T-helper 2 cell treated with Interferon-gamma antibody and Interleukin-4, amounts not matched to agents 5 μg/mL and 100 μg/mL, for 36 hours (primary cell): Measurements from ENCODE around the gene BSND.

ENCODE experiments used
- DNase-seq: peaks from one replicate; pipeline ENCODE4 v3.0.0; 2021; ENCODE audit warnings: low spot score
- H3K27ac Mint-ChIP-seq: one replicate; pipeline ENCODE4 v1.8.0; 2021; ENCODE audit warnings: mild to moderate bottlenecking, mixed read lengths
- H3K27me3 Mint-ChIP-seq: one replicate; pipeline ENCODE4 v1.8.0; 2021; ENCODE audit warnings: low read depth, mixed read lengths
- H3K36me3 Mint-ChIP-seq: one replicate; pipeline ENCODE4 v1.8.0; 2021; ENCODE audit warnings: low read depth, mixed read lengths
- H3K4me1 Mint-ChIP-seq: one replicate; pipeline ENCODE4 v1.8.0; 2021; ENCODE audit warnings: low read depth, mixed read lengths
- H3K4me3 Mint-ChIP-seq: one replicate; pipeline ENCODE4 v1.8.0; 2022; ENCODE audit warnings: mild to moderate bottlenecking, moderate library complexity, mixed read lengths
- H3K9me3 Mint-ChIP-seq: one replicate; pipeline ENCODE4 v1.8.0; 2021; ENCODE audit warnings: mixed read lengths

Gene BSND

GRCh38 chr1:55034476-55035133 lies 35.9 kb downstream of the BSND start:
- no peak overlapping the region for H3K4me3 Mint-ChIP-seq
- peaks cover 56% of the 10 kb centered on the region for H3K27me3 Mint-ChIP-seq
- H3K27ac Mint-ChIP-seq = no peak overlapping the region

GRCh38 chr1:55035904-55036303 lies 37.2 kb downstream of the BSND start:
- H3K27ac Mint-ChIP-seq = no peak overlapping the region
- peaks cover 2% of the 10 kb centered on the region for H3K4me1 Mint-ChIP-seq
- H3K4me3 Mint-ChIP-seq = no peak overlapping the region

More at GRCh38 chr1:55034476-55035133, 35.9 kb downstream of the BSND start:
- Mint-ChIP-seq H3K9me3 (no peaks in the 10 kb centered on the region), H3K4me1 (peaks cover 2% of the 10 kb centered on the region), H3K36me3 (no peaks in the 10 kb centered on the region)
- no peak for DNase-seq

DNA sequence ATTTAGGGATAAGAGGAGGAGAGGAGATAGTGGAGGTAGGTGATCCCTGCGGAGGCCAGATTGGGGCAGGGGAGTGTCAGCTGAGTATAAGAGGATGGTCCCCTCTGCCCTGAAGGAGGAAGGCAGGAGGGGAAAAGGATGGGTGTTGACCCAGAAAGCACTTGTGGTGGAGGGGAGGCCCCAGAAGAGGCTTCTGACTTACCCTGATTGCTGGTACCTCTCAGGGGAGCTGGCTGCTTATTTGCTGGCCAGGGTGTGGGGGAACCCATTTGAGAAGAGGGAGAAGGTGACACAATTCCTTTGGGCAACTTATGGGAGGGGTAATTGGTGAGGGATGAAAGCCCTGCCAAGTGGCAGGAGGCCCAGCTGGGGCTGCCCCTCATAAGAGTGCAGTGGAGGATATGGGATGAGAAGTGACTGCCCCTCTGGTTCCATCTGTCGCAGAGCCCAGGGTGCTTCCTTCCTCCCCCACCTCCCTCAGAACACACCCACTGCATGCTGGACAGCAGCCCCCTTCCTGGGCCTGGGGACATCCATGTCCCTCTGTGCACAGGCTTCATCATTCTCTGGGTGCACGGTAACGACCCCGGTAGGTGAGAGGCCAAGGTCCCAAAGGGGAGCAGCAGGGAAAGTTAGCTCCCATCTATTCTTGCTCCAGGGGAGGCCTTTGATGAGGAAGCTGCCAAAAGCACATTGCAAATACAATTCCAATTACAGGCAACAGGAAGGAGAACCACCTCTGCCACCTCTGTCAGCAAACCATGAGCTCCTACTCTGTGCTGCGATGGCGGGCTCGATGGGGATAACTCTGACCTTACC lies 39.2 kb downstream of the BSND start:
- H3K27ac Mint-ChIP-seq = no peak overlapping the region
- no peaks in the 10 kb centered on the region for H3K36me3 Mint-ChIP-seq
- no peaks in the 10 kb centered on the region for H3K9me3 Mint-ChIP-seq
- H3K4me1 Mint-ChIP-seq = peaks cover 2% of the 10 kb centered on the region
- H3K27me3 Mint-ChIP-seq = peaks cover 80% of the 10 kb centered on the region
- H3K4me3 Mint-ChIP-seq = no peak overlapping the region
- DNase-seq = no peak

More at GRCh38 chr1:55035904-55036303, 37.2 kb downstream of the BSND start:
- DNase-seq = no peak
- H3K27me3 Mint-ChIP-seq = peaks cover 69% of the 10 kb centered on the region
- H3K9me3 Mint-ChIP-seq = no peaks in the 10 kb centered on the region
- H3K36me3 Mint-ChIP-seq = no peaks in the 10 kb centered on the region

- peaks cover 77% of the 10 kb centered on the region for H3K27me3 Mint-ChIP-seq
Measured at GRCh38 chr1:55038552-55038838, 39.8 kb downstream of the BSND start.

DNA sequence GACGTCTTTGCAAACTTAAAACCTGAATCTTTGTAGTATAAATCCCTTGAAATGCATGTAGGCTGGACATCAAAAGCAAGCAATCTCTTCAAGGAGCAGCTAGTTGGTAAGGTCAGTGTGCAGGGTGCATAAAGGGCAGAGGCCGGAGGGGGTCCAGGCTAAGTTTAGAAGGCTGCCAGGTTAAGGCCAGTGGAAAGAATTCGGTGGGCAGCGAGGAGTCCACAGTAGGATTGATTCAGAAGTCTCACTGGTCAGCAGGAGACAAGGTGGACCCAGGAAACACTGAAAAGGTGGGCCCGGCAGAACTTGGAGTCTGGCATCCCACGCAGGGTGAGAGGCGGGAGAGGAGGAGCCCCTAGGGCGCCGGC lies 40.2 kb downstream of the BSND start:
- Mint-ChIP-seq H3K27me3 (peaks cover 77% of the 10 kb centered on the region), H3K36me3 (no peaks in the 10 kb centered on the region), H3K4me3 (no peak overlapping the region), H3K27ac (no peak overlapping the region), H3K9me3 (no peaks in the 10 kb centered on the region), H3K4me1 (peaks cover 2% of the 10 kb centered on the region)
- no peak for DNase-seq

More at GRCh38 chr1:55038552-55038838, 39.8 kb downstream of the BSND start:
- Mint-ChIP-seq H3K4me1 (peaks cover 2% of the 10 kb centered on the region), H3K4me3 (no peak overlapping the region), H3K36me3 (no peaks in the 10 kb centered on the region), H3K9me3 (no peaks in the 10 kb centered on the region), H3K27ac (no peak overlapping the region)
- no peak for DNase-seq

- DNase-seq = no peak
- H3K4me3 Mint-ChIP-seq = no peak within 1 kb of the TSS
- H3K9me3 Mint-ChIP-seq = no peaks in the 10 kb centered on the region
- peaks cover 74% of the 10 kb centered on the region for H3K27me3 Mint-ChIP-seq
- no peak within 1 kb of the TSS for H3K27ac Mint-ChIP-seq
- no peaks in the 10 kb centered on the region for H3K36me3 Mint-ChIP-seq
- peaks cover 2% of the 10 kb centered on the region for H3K4me1 Mint-ChIP-seq
Measured at GRCh38 chr1:55039342-55040082, 40.8 kb downstream of the BSND start, which contains the start of gene PCSK9. Gene PCSK9, plus strand, starts transcription at chr1:55039548. Its CDS starts 290 bp downstream, at chr1:55039838.

DNA sequence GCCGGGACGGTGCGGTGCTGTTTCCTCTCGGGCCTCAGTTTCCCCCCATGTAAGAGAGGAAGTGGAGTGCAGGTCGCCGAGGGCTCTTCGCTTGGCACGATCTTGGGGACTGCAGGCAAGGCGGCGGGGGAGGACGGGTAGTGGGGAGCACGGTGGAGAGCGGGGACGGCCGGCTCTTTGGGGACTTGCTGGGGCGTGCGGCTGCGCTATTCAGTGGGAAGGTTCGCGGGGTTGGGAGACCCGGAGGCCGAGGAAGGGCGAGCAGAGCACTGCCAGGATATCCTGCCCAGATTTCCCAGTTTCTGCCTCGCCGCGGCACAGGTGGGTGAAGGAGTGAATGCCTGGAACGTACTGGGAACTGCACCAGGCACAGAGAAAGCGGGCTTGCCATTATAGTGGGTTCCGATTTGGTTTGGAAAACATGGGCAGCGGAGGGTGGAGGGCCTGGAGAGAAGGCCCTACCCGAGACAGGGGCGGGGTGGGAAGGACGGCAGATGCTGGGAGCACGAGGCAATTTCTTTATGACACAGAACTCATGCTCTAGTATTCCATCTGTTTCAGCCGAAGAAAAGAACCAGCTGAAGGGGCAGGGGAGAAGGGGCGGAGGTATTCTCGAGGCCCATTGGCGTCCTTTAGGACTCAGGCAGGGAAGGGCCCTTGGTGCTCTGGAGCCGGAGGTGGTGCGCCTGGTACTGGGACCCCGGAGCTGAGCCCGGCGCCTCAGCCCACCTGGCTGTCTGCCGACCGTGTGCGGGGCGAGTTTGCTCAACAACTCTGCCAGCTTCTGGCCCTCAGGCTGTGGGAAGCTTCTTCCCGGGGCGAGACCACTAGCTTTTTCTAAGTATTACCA lies 41.6 kb downstream of the BSND start:
- H3K4me3 Mint-ChIP-seq = no peak overlapping the region
- no peak for DNase-seq
- no peaks in the 10 kb centered on the region for H3K9me3 Mint-ChIP-seq
- no peaks in the 10 kb centered on the region for H3K36me3 Mint-ChIP-seq
- peaks cover 69% of the 10 kb centered on the region for H3K27me3 Mint-ChIP-seq
- peaks cover 2% of the 10 kb centered on the region for H3K4me1 Mint-ChIP-seq
- H3K27ac Mint-ChIP-seq = no peak overlapping the region

DNA sequence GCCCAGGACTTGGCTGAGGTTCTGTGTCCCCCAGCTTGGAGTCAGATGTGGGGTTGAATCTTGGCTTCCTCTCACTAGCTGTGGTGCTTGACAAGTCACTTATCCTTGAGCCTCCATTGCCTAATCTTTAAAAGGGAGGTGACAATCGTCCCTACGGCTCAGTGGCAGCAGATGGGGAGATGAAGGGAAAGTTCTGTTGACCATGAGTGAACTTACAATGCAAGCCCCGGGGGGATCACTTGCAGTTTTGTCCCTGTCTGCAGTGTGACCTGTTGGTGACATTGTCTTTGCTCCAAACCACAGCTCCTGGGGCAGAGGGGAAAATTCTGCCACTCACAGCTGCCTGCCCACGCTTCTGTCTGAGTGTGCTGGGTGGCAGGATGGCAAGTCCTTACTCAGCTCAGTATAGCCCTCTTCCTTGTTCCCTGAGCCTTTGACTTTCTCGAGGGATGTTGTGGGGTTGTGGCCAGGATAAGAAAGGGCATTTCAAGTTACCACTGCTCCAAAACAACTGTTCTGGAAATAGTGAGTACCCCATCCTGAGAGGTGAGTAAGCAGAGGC lies 42.3 kb downstream of the BSND start:
- no peak for DNase-seq
- Mint-ChIP-seq H3K27ac (no peak overlapping the region), H3K4me1 (peaks cover 1% of the 10 kb centered on the region), H3K4me3 (no peak overlapping the region), H3K27me3 (peaks cover 65% of the 10 kb centered on the region), H3K9me3 (no peaks in the 10 kb centered on the region), H3K36me3 (no peaks in the 10 kb centered on the region)

- Mint-ChIP-seq H3K4me1 (no peaks in the 10 kb centered on the region), H3K9me3 (no peaks in the 10 kb centered on the region), H3K27ac (no peak overlapping the region), H3K27me3 (peaks cover 60% of the 10 kb centered on the region), H3K4me3 (no peak overlapping the region), H3K36me3 (no peaks in the 10 kb centered on the region)
- no peak for DNase-seq
Measured at GRCh38 chr1:55041613-55042012, 42.9 kb downstream of the BSND start.

DNA sequence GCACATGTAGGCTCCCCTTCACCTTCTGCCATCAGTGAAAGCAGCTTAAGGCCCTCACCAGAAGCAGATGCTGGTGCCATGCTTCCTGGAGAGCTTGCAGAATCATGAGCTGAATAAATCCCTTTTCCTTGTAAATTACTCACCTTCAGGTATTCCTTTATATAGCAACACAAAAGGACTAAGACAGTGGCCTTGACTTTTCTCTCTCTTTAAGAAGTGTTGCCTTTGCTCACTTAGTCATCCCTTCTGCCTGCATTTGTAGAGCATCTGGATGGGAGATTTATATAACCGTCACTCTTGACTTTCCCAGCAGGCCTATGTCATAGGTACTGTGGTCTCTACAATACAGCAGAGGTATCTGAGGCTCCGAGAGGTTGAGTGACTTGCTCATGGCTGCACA lies 44.3 kb downstream of the BSND start:
- H3K27me3 Mint-ChIP-seq = peaks cover 46% of the 10 kb centered on the region
- no peaks in the 10 kb centered on the region for H3K36me3 Mint-ChIP-seq
- H3K4me1 Mint-ChIP-seq = no peaks in the 10 kb centered on the region
- no peak for DNase-seq
- no peak overlapping the region for H3K27ac Mint-ChIP-seq
- H3K4me3 Mint-ChIP-seq = no peak overlapping the region
- H3K9me3 Mint-ChIP-seq = no peaks in the 10 kb centered on the region

DNA sequence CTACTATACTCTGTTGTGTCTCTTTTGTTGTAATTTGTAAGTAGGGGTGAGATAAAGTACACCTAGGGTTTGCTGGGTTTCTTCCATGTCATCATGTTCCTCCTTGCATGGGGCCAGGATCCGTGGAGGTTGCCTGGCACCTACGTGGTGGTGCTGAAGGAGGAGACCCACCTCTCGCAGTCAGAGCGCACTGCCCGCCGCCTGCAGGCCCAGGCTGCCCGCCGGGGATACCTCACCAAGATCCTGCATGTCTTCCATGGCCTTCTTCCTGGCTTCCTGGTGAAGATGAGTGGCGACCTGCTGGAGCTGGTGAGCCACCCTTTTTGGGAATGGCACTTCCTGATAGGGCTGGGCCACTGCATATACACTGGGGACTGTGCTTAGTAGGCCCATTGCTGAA lies 45.0 kb downstream of the BSND start:
- H3K9me3 Mint-ChIP-seq = no peaks in the 10 kb centered on the region
- no peak overlapping the region for H3K4me3 Mint-ChIP-seq

DNA sequence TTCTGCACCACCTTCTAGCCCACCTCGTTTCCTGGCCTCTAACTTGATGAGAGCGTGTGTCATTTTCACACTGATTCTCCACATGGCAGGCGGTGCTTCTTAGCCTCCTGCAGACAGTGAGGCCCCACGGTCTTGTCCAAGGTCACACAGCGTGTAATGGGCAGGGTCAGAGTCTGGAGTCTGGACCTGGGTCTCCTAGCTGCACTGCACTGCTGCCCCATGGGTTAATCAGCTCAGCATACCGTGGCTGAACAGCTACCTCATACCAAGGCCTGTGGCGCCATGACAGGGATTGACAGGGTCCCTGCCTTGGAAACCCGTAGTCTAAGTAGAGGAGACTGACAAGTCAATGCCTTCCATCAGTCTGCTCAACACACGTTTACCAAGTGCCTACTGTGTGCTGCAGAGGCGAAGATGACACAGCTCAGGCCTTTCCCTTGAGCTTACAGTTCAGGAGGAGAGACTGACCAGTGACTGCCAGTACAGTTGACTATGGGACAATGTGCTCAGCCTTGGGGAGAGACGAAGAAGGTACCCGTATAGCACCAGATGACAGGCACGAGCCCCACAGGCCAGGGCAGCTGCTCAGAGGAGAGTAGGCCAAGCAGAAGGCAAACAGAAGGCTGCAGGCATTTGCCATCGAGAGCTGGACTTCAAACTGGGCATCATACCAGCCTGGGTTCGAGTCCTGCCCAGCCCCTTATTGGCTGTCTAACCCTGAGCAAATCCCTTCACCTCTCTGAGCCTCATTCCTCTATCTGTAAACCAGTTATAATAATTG lies 46.1 kb downstream of the BSND start:
- no peaks in the 10 kb centered on the region for H3K36me3 Mint-ChIP-seq
- no peak overlapping the region for H3K27ac Mint-ChIP-seq
- DNase-seq = no peak
- peaks cover 29% of the 10 kb centered on the region for H3K27me3 Mint-ChIP-seq
- no peaks in the 10 kb centered on the region for H3K4me1 Mint-ChIP-seq
- no peak overlapping the region for H3K4me3 Mint-ChIP-seq
- no peaks in the 10 kb centered on the region for H3K9me3 Mint-ChIP-seq

More for the DNA sequence above, 45.0 kb downstream of the BSND start:
- no peak overlapping the region for H3K27ac Mint-ChIP-seq
- H3K27me3 Mint-ChIP-seq = peaks cover 39% of the 10 kb centered on the region
- H3K36me3 Mint-ChIP-seq = no peaks in the 10 kb centered on the region
- no peak for DNase-seq
- H3K4me1 Mint-ChIP-seq = no peaks in the 10 kb centered on the region

DNA sequence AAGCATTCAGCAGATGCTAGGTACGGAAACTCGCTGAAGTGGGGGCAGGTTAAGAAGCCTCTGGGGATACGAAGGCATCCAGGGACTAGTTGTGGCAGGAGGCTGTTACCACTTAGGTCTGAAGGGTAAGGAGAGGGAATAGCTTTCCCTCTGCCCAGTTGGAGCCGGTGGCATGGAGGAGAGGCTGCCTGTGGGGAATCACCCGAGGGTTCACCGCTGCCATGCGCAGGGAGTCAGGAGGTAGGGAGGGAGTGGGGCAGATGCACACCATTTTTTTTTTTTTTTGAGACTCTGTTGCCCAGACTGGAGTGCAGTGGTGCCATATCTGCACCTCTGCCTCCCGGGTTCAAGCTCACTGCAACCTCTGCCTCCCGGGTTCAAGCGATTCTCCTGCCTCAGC lies 46.7 kb downstream of the BSND start:
- Mint-ChIP-seq H3K9me3 (no peaks in the 10 kb centered on the region), H3K27me3 (peaks cover 23% of the 10 kb centered on the region), H3K4me3 (no peak overlapping the region), H3K27ac (no peak overlapping the region), H3K4me1 (no peaks in the 10 kb centered on the region), H3K36me3 (no peaks in the 10 kb centered on the region)
- no peak for DNase-seq
